Muscle layer of colon (tissue), 2 donors: ENCODE measurements around the gene CCDC184.
"Not testable (repeated sequence)": the region's sequence is repeated elsewhere in the genome, so short reads cannot be mapped to it uniquely, and the experiment has no call there.

Experiments used
- H3K27ac ChIP-seq: one replicate; pipeline ENCODE4 v1.7.0; 2013; ENCODE audit warnings: low read depth, mild to moderate bottlenecking, low read length, moderate library complexity
- H3K27me3 ChIP-seq, 2 donors: one replicate each; pipeline ENCODE4 v1.7.0; 2013; ENCODE audit warnings: low read length in 2 of 2, mild to moderate bottlenecking in 2 of 2; ENCODE audit not compliant: insufficient read depth in 2 of 2, control insufficient read depth in 1 of 2
- H3K36me3 ChIP-seq: one replicate; pipeline ENCODE4 v1.7.0; 2013; ENCODE audit warnings: mild to moderate bottlenecking, low read length; ENCODE audit not compliant: insufficient read depth
- H3K4me1 ChIP-seq: one replicate; pipeline ENCODE4 v1.7.0; 2013; ENCODE audit warnings: mild to moderate bottlenecking, low read length; ENCODE audit not compliant: insufficient read depth
- H3K4me3 ChIP-seq, 2 donors: one replicate each; pipeline ENCODE4 v1.7.0; 2013; ENCODE audit warnings: low read length in 2 of 2, low read depth in 1 of 2, mild to moderate bottlenecking in 1 of 2, moderate library complexity in 1 of 2
- H3K9ac ChIP-seq: one replicate; pipeline ENCODE4 v1.7.0; 2013; ENCODE audit warnings: low read length
- H3K9me3 ChIP-seq: one replicate; pipeline ENCODE4 v1.7.0; 2013; ENCODE audit warnings: mild to moderate bottlenecking, low read length
- donor health status: abdominal sarcoma.
- donor health status: Adenocarcinoma of cecum.

The CCDC184 gene

GRCh38 chr12:48219631-48220030 lies 36.2 kb downstream of the CCDC184 start:
- Histone ChIP-seq H3K4me3 (no peak overlapping the region), H3K4me1 (peaks cover 10% of the 10 kb centered on the region), H3K36me3 (peaks cover 3% of the 10 kb centered on the region), H3K27ac (no peak overlapping the region), H3K9me3 (no peaks in the 10 kb centered on the region), H3K9ac (no peak overlapping the region), H3K27me3 (no peaks in the 10 kb centered on the region)

GRCh38 chr12:48220701-48221100 lies 37.3 kb downstream of the CCDC184 start:
- no peaks in the 10 kb centered on the region for H3K9me3 ChIP-seq
- no peaks in the 10 kb centered on the region for H3K27me3 ChIP-seq
- peaks cover 7% of the 10 kb centered on the region for H3K36me3 ChIP-seq
- H3K27ac ChIP-seq = no peak overlapping the region
- H3K4me1 ChIP-seq = peaks cover 10% of the 10 kb centered on the region
- H3K9ac ChIP-seq = no peak overlapping the region
- no peak overlapping the region for H3K4me3 ChIP-seq

GRCh38 chr12:48221645-48222044 lies 38.2 kb downstream of the CCDC184 start:
- Histone ChIP-seq H3K9me3 (no peaks in the 10 kb centered on the region), H3K36me3 (peaks cover 7% of the 10 kb centered on the region), H3K27me3 (no peaks in the 10 kb centered on the region), H3K27ac (no peak overlapping the region), H3K4me1 (peaks cover 5% of the 10 kb centered on the region), H3K9ac (no peak overlapping the region), H3K4me3 (no peak overlapping the region)

GRCh38 chr12:48224533-48224932 lies 41.1 kb downstream of the CCDC184 start:
- not testable (repeated sequence) for H3K9ac ChIP-seq, H3K27me3 ChIP-seq, H3K36me3 ChIP-seq, H3K27ac ChIP-seq, H3K9me3 ChIP-seq, H3K4me1 ChIP-seq, H3K4me3 ChIP-seq

GRCh38 chr12:48231169-48231958 lies 47.9 kb downstream of the CCDC184 start:
- H3K4me1 ChIP-seq, H3K9ac ChIP-seq, H3K36me3 ChIP-seq, H3K27ac ChIP-seq, H3K4me3 ChIP-seq, H3K9me3 ChIP-seq, H3K27me3 ChIP-seq: not testable (repeated sequence)
